Liver (tissue), 9 donors: ENCODE measurements around the gene SCNN1B. TPM values are rescaled to one million over a fixed set of nuclear protein-coding genes. Genes with fewer than 3 reads are reported as not detected.

Source experiments
- DNase-seq: peaks from one replicate; pipeline ENCODE4 v3.0.0-alpha.2; 2017; ENCODE audit warnings: low spot score
- H3K27ac ChIP-seq, 2 donors: one replicate each; pipeline ENCODE4 v1.7.0; 2013; ENCODE audit warnings: inconsistent platforms in 2 of 2, low read length in 2 of 2, control low read depth in 1 of 2, low read depth in 1 of 2, mild to moderate bottlenecking in 1 of 2
- H3K27me3 ChIP-seq, 4 donors: one replicate each; pipeline versions ENCODE4 v1.6.1 to v1.7.0; 2013; ENCODE audit warnings: low read length in 3 of 4, inconsistent platforms in 1 of 4, mild to moderate bottlenecking in 1 of 4, moderate library complexity in 1 of 4; ENCODE audit not compliant: control insufficient read depth in 4 of 4, insufficient read depth in 4 of 4
- H3K36me3 ChIP-seq, 4 donors: one replicate each; pipeline versions ENCODE4 v1.6.1 to v1.7.0; 2013; ENCODE audit warnings: low read length in 3 of 4, mild to moderate bottlenecking in 3 of 4, low read depth in 1 of 4, moderate library complexity in 1 of 4; ENCODE audit not compliant: control insufficient read depth in 4 of 4, insufficient read depth in 3 of 4
- H3K4me1 ChIP-seq, 4 donors: one replicate each; pipeline versions ENCODE4 v1.6.1 to v1.7.0; 2013; ENCODE audit warnings: low read length in 3 of 4, mild to moderate bottlenecking in 3 of 4, moderate library complexity in 1 of 4; ENCODE audit not compliant: control insufficient read depth in 4 of 4, insufficient read depth in 4 of 4
- H3K4me3 ChIP-seq, 3 donors: one replicate each; pipeline versions ENCODE4 v1.6.1 to v1.7.0; 2013; ENCODE audit warnings: low read length in 3 of 3, control low read depth in 1 of 3, low read depth in 1 of 3, mild to moderate bottlenecking in 1 of 3
- H3K9ac ChIP-seq, 2 donors: one replicate each; pipeline ENCODE4 v1.7.0; 2013; ENCODE audit warnings: low read length in 2 of 2, mild to moderate bottlenecking in 2 of 2, moderate library complexity in 2 of 2, control low read depth in 1 of 2, low read depth in 1 of 2
- H3K9me3 ChIP-seq, 4 donors: one replicate each; pipeline versions ENCODE4 v1.6.1 to v1.7.0; 2013; ENCODE audit warnings: low read length in 3 of 4; ENCODE audit not compliant: control insufficient read depth in 4 of 4
- CTCF ChIP-seq: fragments of 150-350 bp; IDR thresholded peaks from 2 replicates; pipeline ENCODE4 v1.5.1; 2017; ENCODE audit warnings: improper control_type of control experiment, low read depth, low read length; ENCODE audit not compliant: missing input control
- EGR1 ChIP-seq, 2 donors: IDR thresholded peaks; 2 replicates each; pipeline ENCODE4 v1.6.1; 2016 to 2018; ENCODE audit warnings: antibody characterized with exemption in 2 of 2, low read depth in 2 of 2
- FOXA1 ChIP-seq: IDR thresholded peaks from 2 replicates; pipeline ENCODE4 v1.6.1; 2016; ENCODE audit warnings: antibody characterized with exemption
- FOXA2 ChIP-seq: IDR thresholded peaks from 2 replicates; pipeline ENCODE4 v1.6.1; 2016; ENCODE audit warnings: antibody characterized with exemption
- GABPA ChIP-seq, 2 donors: IDR thresholded peaks in 1 of 2; conservative IDR thresholded peaks in 1 of 2; 2 replicates each; pipeline ENCODE4 v1.6.1; 2016; ENCODE audit warnings: antibody characterized with exemption in 2 of 2, mild to moderate bottlenecking in 1 of 2, moderate library complexity in 1 of 2
- HNF4A ChIP-seq, 2 donors: conservative IDR thresholded peaks; 2 replicates each; pipeline ENCODE4 v1.6.1; 2016; ENCODE audit warnings: antibody characterized with exemption in 2 of 2, mild to moderate bottlenecking in 2 of 2
- JUND ChIP-seq, 2 donors: IDR thresholded peaks; 2 replicates each; pipeline ENCODE4 v1.6.1; 2016; ENCODE audit warnings: antibody characterized with exemption in 2 of 2
- MAX ChIP-seq: IDR thresholded peaks from 2 replicates; pipeline ENCODE4 v1.6.1; 2016; ENCODE audit warnings: antibody characterized with exemption
- NR2F2 ChIP-seq: IDR thresholded peaks from 2 replicates; pipeline ENCODE4 v1.6.1; 2016; ENCODE audit warnings: antibody characterized with exemption
- REST ChIP-seq: IDR thresholded peaks from 2 replicates; pipeline ENCODE4 v1.6.1; 2016; ENCODE audit warnings: antibody characterized with exemption, mild to moderate bottlenecking
- RXRA ChIP-seq, 2 donors: IDR thresholded peaks; 2 replicates each; pipeline ENCODE4 v1.6.1; 2017 to 2018; ENCODE audit warnings: antibody characterized with exemption in 2 of 2, mild to moderate bottlenecking in 1 of 2
- SP1 ChIP-seq: IDR thresholded peaks from 2 replicates; pipeline ENCODE4 v1.6.1; 2018; ENCODE audit warnings: antibody characterized with exemption, mild to moderate bottlenecking
- TAF1 ChIP-seq: conservative IDR thresholded peaks from 2 replicates; pipeline ENCODE4 v1.6.1; 2016; ENCODE audit warnings: antibody characterized with exemption, mild to moderate bottlenecking
- YY1 ChIP-seq: IDR thresholded peaks from 2 replicates; pipeline ENCODE4 v1.6.1; 2016; ENCODE audit warnings: antibody characterized with exemption, mild to moderate bottlenecking
- WGBS: extraction: QIAGEN DNeasy Blood & Tissue Kit; methylation state at CpG from one replicate; pipeline ENCODE4 v1.1.7; 2013; 5-methylcytosine and 5-hydroxymethylcytosine counted together
- polyA plus RNA-seq, 2 donors: library from polyadenylated mRNA; stranded (reverse) in 1 of 2; unstranded in 1 of 2; fragments of 200-250 nt in 1 of 2; fragments of >200 nt in 1 of 2; fragmentation: Nextera tagmentation in 1 of 2; extraction: Ambion mirVana in 1 of 2; gene quantifications; one replicate each; pipeline versions ENCODE4 v1.2.1 to v1.2.3, GENCODE V29; 2013 to 2015
- total RNA-seq, 2 donors: library from RNA; depleted of rRNA; stranded (reverse); fragments of >200 nt; gene quantifications; one replicate each; pipeline ENCODE4 v1.2.3, GENCODE V29; 2014
- donor health status: healthy.
- donor health status: healthy.
- donor health status: healthy.
- donor health status: healthy.
- donor health status: healthy.

Gene SCNN1B
- total and polyA plus RNA-seq, 4 donors, result 0.08 to 0.17 (median 0.14) TPM; not detected in 1

- no peak overlapping the region for H3K27ac ChIP-seq
- no peaks in the 10 kb centered on the region for H3K9me3 ChIP-seq
- H3K36me3 ChIP-seq, result peaks cover 0 to 13% (median 4%) of the 10 kb centered on the region in 4 donors
- no peak overlapping the region for H3K9ac ChIP-seq
- TF ChIP-seq YY1 (no peak), GABPA (IDR thresholded peaks at IDR 0.05 in 1 of 2, conservative IDR thresholded peaks at IDR 0.05 in 1 of 2) (no peak), FOXA1 (no peak), EGR1 (IDR thresholded peaks at IDR 0.05; ENCODE audit: low read depth in 2 of 2) (no peak), TAF1 (no peak)
- no peak overlapping the region for H3K4me3 ChIP-seq
- H3K27me3 ChIP-seq, result no peaks in the 10 kb centered on the region
- no peaks in the 10 kb centered on the region for H3K4me1 ChIP-seq
- WGBS, result 96% methylated on average over 10 of the region's 10 CpGs
- no peak for DNase-seq
Observed at GRCh38 chr16:23384878-23385277, 82.8 kb downstream of the SCNN1B start.

GRCh38 chr16:23385441-23385840, 83.3 kb downstream of the SCNN1B start:
- no peak for DNase-seq

GRCh38 chr16:23387666-23388065, 85.6 kb downstream of the SCNN1B start:
- Histone ChIP-seq H3K36me3 (peaks cover 5 to 33% (median 16%) of the 10 kb centered on the region in 4 donors), H3K9me3 (no peaks in the 10 kb centered on the region), H3K27me3 (no peaks in the 10 kb centered on the region), H3K4me3 (no peak overlapping the region), H3K4me1 (no peaks in the 10 kb centered on the region), H3K27ac (no peak overlapping the region), H3K9ac (no peak overlapping the region)
- no peak for DNase-seq
- TF ChIP-seq REST (no peak), FOXA2 (no peak), CTCF (no peak), NR2F2 (no peak), FOXA1 (no peak), MAX (no peak), SP1 (no peak), RXRA (IDR thresholded peaks at IDR 0.05) (no peak)
- WGBS, result 96% methylated on average over 8 of the region's 8 CpGs

More at GRCh38 chr16:23385441-23385840, 83.3 kb downstream of the SCNN1B start:
- TF ChIP-seq JUND (IDR thresholded peaks at IDR 0.05) (no peak), FOXA1 (no peak), REST (no peak), HNF4A (conservative IDR thresholded peaks at IDR 0.05) (no peak)
- Histone ChIP-seq H3K9ac (no peak overlapping the region), H3K4me3 (no peak overlapping the region), H3K9me3 (no peaks in the 10 kb centered on the region), H3K4me1 (no peaks in the 10 kb centered on the region), H3K27me3 (no peaks in the 10 kb centered on the region), H3K36me3 (peaks cover 0 to 13% (median 4%) of the 10 kb centered on the region in 4 donors), H3K27ac (no peak overlapping the region)
- 96% methylated on average over 15 of the region's 15 CpGs for WGBS
